IMR-90 (cell line): ENCODE results near the gene TSPEAR. TPM values are rescaled to one million over a fixed set of nuclear protein-coding genes. Genes with fewer than 3 reads are reported as not detected.

Experiments used
- ATAC-seq: fragments of 200-7000 bp; cut with Tn5 transposase; 2 replicates; pipeline ENCODE4 v1.9.1; 2020; ENCODE audit warnings: low read depth, mild to moderate bottlenecking, moderate library complexity
- BruUV-seq: library from RNA; stranded (reverse); fragments of 400-500 nt; replicated peaks from 2 replicates; lab custom pipeline; 2021; lab: Mats Ljungman, UMichigan
- CTCF ChIA-PET: fragments of 300-600 bp; formaldehyde crosslinking; extraction: SDS; loops from one replicate; lab custom pipeline; 2021; ENCODE audit warnings: antibody characterized with exemption; lab: Yijun Ruan, JAX
- POLR2A ChIA-PET: fragments of 300-600 bp; sonication (Branson Sonifier 250); formaldehyde crosslinking; loops from one replicate; lab custom pipeline; 2022; ENCODE audit warnings: antibody characterized with exemption; ENCODE audit not compliant: unreplicated experiment; lab: Charles Lee
- DNase-seq: peaks from one replicate; pipeline ENCODE4 v3.0.0; 2013
- H2AFZ ChIP-seq: replicated peaks from 2 replicates; pipeline ENCODE3; 2013; ENCODE audit warnings: low read length, mild to moderate bottlenecking; ENCODE audit not compliant: poor library complexity
- H2AK5ac ChIP-seq: 2 replicates; pipeline ENCODE4 v1.6.1; 2013; ENCODE audit warnings: low read depth, low read length, inconsistent platforms
- H2AK9ac ChIP-seq: replicated peaks from 2 replicates; pipeline ENCODE3; 2013; ENCODE audit warnings: mild to moderate bottlenecking, low read depth, low read length, moderate library complexity; ENCODE audit not compliant: poor library complexity
- H2BK120ac ChIP-seq: 2 replicates; pipeline ENCODE4 v1.6.1; 2013; ENCODE audit warnings: low read depth, low read length, inconsistent platforms
- H2BK15ac ChIP-seq: 3 replicates; pipeline ENCODE4 v1.6.1; 2013; ENCODE audit warnings: low read depth, low read length, inconsistent platforms
- H2BK20ac ChIP-seq: 2 replicates; pipeline ENCODE4 v1.6.1; 2013; ENCODE audit warnings: low read depth, mild to moderate bottlenecking, inconsistent platforms, low read length, moderate library complexity
- H2BK5ac ChIP-seq: 2 replicates; pipeline ENCODE4 v1.6.1; 2013; ENCODE audit warnings: mild to moderate bottlenecking, low read depth, low read length, inconsistent platforms; ENCODE audit not compliant: poor library complexity, severe bottlenecking
- H3K14ac ChIP-seq: replicated peaks from 2 replicates; pipeline ENCODE4 v1.6.1; 2013; ENCODE audit warnings: low read depth, low read length, inconsistent platforms
- H3K18ac ChIP-seq: 2 replicates; pipeline ENCODE4 v1.6.1; 2013; ENCODE audit warnings: low read depth, low read length, control low read depth
- H3K23ac ChIP-seq: 2 replicates; pipeline ENCODE4 v1.6.1; 2013; ENCODE audit warnings: low read depth, low read length, inconsistent platforms
- H3K27ac ChIP-seq: 2 replicates; pipeline ENCODE4 v1.5.1; 2013; ENCODE audit warnings: mild to moderate bottlenecking, control low read depth, low read length; ENCODE audit not compliant: insufficient read depth
- H3K27me3 ChIP-seq: 2 replicates; pipeline ENCODE4 v1.6.1; 2013; ENCODE audit warnings: low read length; ENCODE audit not compliant: control insufficient read depth, insufficient read depth
- H3K36me3 ChIP-seq: 2 replicates; pipeline ENCODE4 v1.6.1; 2013; ENCODE audit warnings: low read length, mixed read lengths; ENCODE audit not compliant: control insufficient read depth, insufficient read depth
- H3K4ac ChIP-seq: 2 replicates; pipeline ENCODE4 v1.6.1; 2013; ENCODE audit warnings: low read depth, low read length, inconsistent platforms
- H3K4me1 ChIP-seq: 2 replicates; pipeline ENCODE4 v1.6.1; 2013; ENCODE audit warnings: low read length, mixed read lengths; ENCODE audit not compliant: control insufficient read depth, insufficient read depth
- H3K4me2 ChIP-seq: 2 replicates; pipeline ENCODE4 v1.6.1; 2013; ENCODE audit warnings: low read depth, mild to moderate bottlenecking, control low read depth, low read length, moderate library complexity
- H3K4me3 ChIP-seq: 2 replicates; pipeline ENCODE4 v1.5.1; 2013; ENCODE audit warnings: low read depth, mild to moderate bottlenecking, control low read depth, low read length, moderate library complexity; ENCODE audit not compliant: insufficient read depth
- H3K56ac ChIP-seq: 2 replicates; pipeline ENCODE4 v1.6.1; 2013; ENCODE audit warnings: low read length, inconsistent platforms; ENCODE audit not compliant: insufficient read depth; ENCODE audit errors: extremely low read depth
- H3K79me1 ChIP-seq, 2 experiments: 2 replicates each; pipeline ENCODE4 v1.6.1; 2013; ENCODE audit warnings: low read length in 2 of 2, inconsistent platforms in 1 of 2, low read depth in 1 of 2
- H3K9ac ChIP-seq: 2 replicates; pipeline ENCODE4 v1.6.1; 2013; ENCODE audit warnings: low read depth, low read length, control low read depth
- H3K9me1 ChIP-seq: 2 replicates; pipeline ENCODE4 v1.6.1; 2013; ENCODE audit warnings: low read length, inconsistent platforms; ENCODE audit not compliant: insufficient read depth
- H3K9me3 ChIP-seq: 2 replicates; pipeline ENCODE4 v1.6.1; 2013; ENCODE audit warnings: low read length; ENCODE audit not compliant: control insufficient read depth, insufficient read depth
- H4K20me1 ChIP-seq: 2 replicates; pipeline ENCODE4 v1.6.1; 2013; ENCODE audit warnings: low read length, inconsistent platforms; ENCODE audit not compliant: insufficient read depth
- H4K5ac ChIP-seq: 2 replicates; pipeline ENCODE4 v1.6.1; 2013; ENCODE audit warnings: mild to moderate bottlenecking, low read depth, low read length, control low read depth
- H4K8ac ChIP-seq, 2 experiments: 2 replicates each; pipeline ENCODE4 v1.6.1; 2013; ENCODE audit warnings: low read depth in 2 of 2, low read length in 2 of 2, control low read depth in 1 of 2, inconsistent platforms in 1 of 2
- H4K91ac ChIP-seq: 2 replicates; pipeline ENCODE4 v1.6.1; 2013; ENCODE audit warnings: low read depth, low read length, inconsistent platforms; ENCODE audit not compliant: insufficient read depth
- BHLHE40 ChIP-seq: fragments of 150-350 bp; IDR thresholded peaks from 2 replicates; pipeline ENCODE4 v1.6.1; 2016; ENCODE audit warnings: mild to moderate bottlenecking, low read depth, low read length
- CEBPB ChIP-seq: IDR thresholded peaks from 2 replicates; pipeline ENCODE4 v1.6.1; 2012; ENCODE audit warnings: low read depth, low read length, improper control_type of control experiment
- CTCF ChIP-seq: conservative IDR thresholded peaks from 2 replicates; pipeline ENCODE4 v1.5.1; 2012; ENCODE audit warnings: mild to moderate bottlenecking, low read depth, low read length, improper control_type of control experiment
- ELK1 ChIP-seq: fragments of 150-350 bp; IDR thresholded peaks from 2 replicates; pipeline ENCODE4 v1.6.1; 2016; ENCODE audit warnings: low read depth, mild to moderate bottlenecking, low read length, moderate library complexity, borderline replicate concordance
- FOS ChIP-seq: fragments of 150-350 bp; IDR thresholded peaks from 2 replicates; pipeline ENCODE4 v1.6.1; 2016; ENCODE audit warnings: low read depth, low read length
- MAFK ChIP-seq: IDR thresholded peaks from 2 replicates; pipeline ENCODE4 v1.6.1; 2012; ENCODE audit warnings: low read depth, low read length, improper control_type of control experiment
- MAZ ChIP-seq: IDR thresholded peaks from 2 replicates; pipeline ENCODE4 v1.6.1; 2012; ENCODE audit warnings: low read depth, mild to moderate bottlenecking, low read length, improper control_type of control experiment, moderate library complexity, borderline replicate concordance
- POLR2A ChIP-seq: IDR thresholded peaks from 2 replicates; pipeline ENCODE4 v1.6.1; 2012; ENCODE audit warnings: mild to moderate bottlenecking, low read depth, low read length
- RAD21 ChIP-seq: IDR thresholded peaks from 2 replicates; pipeline ENCODE4 v1.6.1; 2012; ENCODE audit warnings: low read length, improper control_type of control experiment
- RCOR1 ChIP-seq: IDR thresholded peaks from 2 replicates; pipeline ENCODE4 v1.6.1; 2012; ENCODE audit warnings: mild to moderate bottlenecking, low read length, improper control_type of control experiment; ENCODE audit not compliant: insufficient replicate concordance
- SMC3 ChIP-seq: fragments of 150-350 bp; IDR thresholded peaks from 2 replicates; pipeline ENCODE4 v1.6.1; 2016; ENCODE audit warnings: low read depth, mild to moderate bottlenecking, antibody characterized with exemption, low read length, moderate library complexity
- USF2 ChIP-seq: fragments of 150-350 bp; IDR thresholded peaks from 2 replicates; pipeline ENCODE4 v1.6.1; 2017; ENCODE audit warnings: mild to moderate bottlenecking, antibody characterized with exemption, low read length, low read depth
- WGBS, 2 experiments: methylation state at CpG; one replicate each; pipeline versions ENCODE4 v1.1.5 to v1.1.7; 2013; ENCODE audit warnings: missing lambda C conversion rate in 2 of 2; ENCODE audit not compliant: insufficient read length in 1 of 2; ENCODE audit errors: extremely low coverage in 2 of 2; 5-methylcytosine and 5-hydroxymethylcytosine counted together
- dilution Hi-C: fragments of 300-500 bp; cut with HindIII; formaldehyde crosslinking; loops from one replicate; pipeline ENCODE4 v1.14.3; 2018; ENCODE audit warnings: low sequenced_read_pairs; ENCODE audit not compliant: unreplicated experiment
- in situ Hi-C: fragments of 300-500 bp; cut with MboI; formaldehyde crosslinking; loops from 3 replicates; pipeline ENCODE4 v1.14.3; 2019; ENCODE audit warnings: low sequenced_read_pairs, inconsistent platforms, mixed read lengths
- intact Hi-C: fragments of 100-400 bp; cut with micrococcal nuclease; formaldehyde crosslinking; loops from 2 replicates; pipeline ENCODE4 v1.10.0; 2022
- polyA plus RNA-seq, 3 experiments: library from polyadenylated mRNA; depleted of rRNA; stranded (reverse); fragments of >200 nt; gene quantifications; 2 replicates each; pipeline ENCODE4 v1.2.3, GENCODE V29; 2012; ENCODE audit warnings: low replicate concordance in 1 of 3
- total RNA-seq: library from RNA; depleted of rRNA; stranded (reverse); fragments of >200 nt; gene quantifications from 2 replicates; pipeline ENCODE4 v1.2.3, GENCODE V29; 2012

TSPEAR gene
- total and polyA plus RNA-seq, 2 of the 4 experiments (the other 2 are of a cell fraction): not detected

- Histone ChIP-seq H2BK5ac (no peak within 1 kb of the TSS), H4K20me1 (no peaks in the 10 kb centered on the region), H3K4me1 (no peaks in the 10 kb centered on the region), H3K9ac (no peak within 1 kb of the TSS), H2AK9ac (no peak within 1 kb of the TSS), H3K79me1 (no peaks in the 10 kb centered on the region), H2BK120ac (no peak within 1 kb of the TSS), H2AK5ac (no peak within 1 kb of the TSS), H3K36me3 (no peaks in the 10 kb centered on the region), H3K9me1 (no peaks in the 10 kb centered on the region), H3K9me3 (peaks cover 13% of the 10 kb centered on the region), H2BK20ac (no peak within 1 kb of the TSS), H3K23ac (no peak within 1 kb of the TSS), H3K14ac (no peak within 1 kb of the TSS), H3K56ac (no peak within 1 kb of the TSS), H4K91ac (no peak within 1 kb of the TSS), H3K4me3 (no peak within 1 kb of the TSS), H2BK15ac (no peak within 1 kb of the TSS), H4K8ac (no peak within 1 kb of the TSS), H3K27ac (no peak within 1 kb of the TSS), H3K27me3 (peaks cover under 1% of the 10 kb centered on the region; the same call in 1 of the 2 replicates), H4K5ac (no peak within 1 kb of the TSS), H3K4ac (no peak within 1 kb of the TSS), H3K18ac (no peak within 1 kb of the TSS), H2AFZ (no peak within 1 kb of the TSS), H3K4me2 (no peak within 1 kb of the TSS)
- ChIA-PET POLR2A (no interaction called here), CTCF (no interaction called here)
- TF ChIP-seq ELK1 (no peak), RAD21 (no peak), MAFK (no peak), CTCF (no peak), USF2 (no peak), RCOR1 (no peak), POLR2A (no peak), FOS (no peak), BHLHE40 (no peak), MAZ (no peak), SMC3 (no peak), CEBPB (no peak)
- DNase-seq: no peak
- BruUV-seq: no TSS peak
- intact Hi-C loops: no loop called here
- dilution Hi-C loops: no loop called here
- WGBS, 2 experiments: 71% methylated on average over 2 of the region's 8 CpGs; no CpG with 5 or more reads in 1 of the 2 experiments
- ATAC-seq: no peak
- in situ Hi-C loops: no loop called here
These were observed 99.3 kb downstream of the TSPEAR start, which contains the start of gene KRTAP10-8 for GRCh38 chr21:44612029-44612486. TSS of gene KRTAP10-8 (plus strand) at chr21:44612079. CDS start at chr21:44612101, 22 bp downstream.
